ENCODE data around the gene CEP295NL.
A peak's percentile ranks its signal among the peaks of the same experiment; 100 is the strongest.
"Not testable (repeated sequence)": the region's sequence is repeated elsewhere in the genome, so short reads cannot be mapped to it uniquely, and the experiment has no call there.

The CEP295NL gene

GRCh38 chr17:78886954-78887353, 16.0 kb downstream of the CEP295NL start:
- no peak for DNase-seq (ENCODE audit: low spot score)

- DNase-seq (ENCODE audit: low spot score) = no peak
These were observed 17.0 kb downstream of the CEP295NL start for GRCh38 chr17:78885956-78886355.

GRCh38 chr17:78884876-78885667, 17.9 kb downstream of the CEP295NL start:
- DNase-seq (ENCODE audit: low spot score) = no peak

- DNase-seq (ENCODE audit: low spot score) = no peak
These were observed 18.7 kb downstream of the CEP295NL start for GRCh38 chr17:78884148-78884825.

GRCh38 chr17:78883533-78884131, 19.4 kb downstream of the CEP295NL start:
- DNase-seq (ENCODE audit: low spot score) = no peak

- DNase-seq (ENCODE audit: low spot score) = peak; percentile 7
These were observed 19.9 kb downstream of the CEP295NL start for GRCh38 chr17:78883089-78883532.

- DNase-seq (ENCODE audit: low spot score) = no peak
These were observed 20.4 kb downstream of the CEP295NL start for GRCh38 chr17:78882540-78883088.

- DNase-seq (ENCODE audit: low spot score) = no peak
These were observed 23.3 kb downstream of the CEP295NL start for GRCh38 chr17:78879635-78880186.

GRCh38 chr17:78878871-78879527, 24.0 kb downstream of the CEP295NL start:
- no peak for DNase-seq (ENCODE audit: low spot score)

GRCh38 chr17:78878261-78878660, 24.7 kb downstream of the CEP295NL start:
- DNase-seq (ENCODE audit: low spot score) = no peak

- DNase-seq (ENCODE audit: low spot score) = not testable (repeated sequence)
These were observed 26.0 kb downstream of the CEP295NL start for GRCh38 chr17:78876954-78877517.

- DNase-seq (ENCODE audit: low spot score) = no peak
These were observed 26.9 kb downstream of the CEP295NL start for GRCh38 chr17:78876094-78876597.

GRCh38 chr17:78875363-78876093, 27.5 kb downstream of the CEP295NL start:
- no peak for DNase-seq (ENCODE audit: low spot score)

GRCh38 chr17:78873519-78874340, 29.3 kb downstream of the CEP295NL start:
- DNase-seq (ENCODE audit: low spot score) = no peak

GRCh38 chr17:78872486-78872885, 30.5 kb downstream of the CEP295NL start:
- DNase-seq (ENCODE audit: low spot score) = no peak

GRCh38 chr17:78870621-78871020, 32.4 kb downstream of the CEP295NL start:
- no peak for DNase-seq (ENCODE audit: low spot score)

GRCh38 chr17:78868391-78868790, 34.6 kb downstream of the CEP295NL start:
- DNase-seq (ENCODE audit: low spot score) = no peak

GRCh38 chr17:78867046-78867445, 36.0 kb downstream of the CEP295NL start:
- DNase-seq (ENCODE audit: low spot score) = not testable (repeated sequence)

GRCh38 chr17:78865682-78866390, 37.2 kb downstream of the CEP295NL start:
- peak; percentile 62 for DNase-seq (ENCODE audit: low spot score)
